Muscle of back (tissue), 11 donors: ENCODE results near the gene HERC3. TPM values are rescaled to one million over a fixed set of nuclear protein-coding genes. Genes with fewer than 3 reads are reported as not detected.

Experiments used
- DNase-seq, 3 donors: peaks; one replicate each; pipeline versions ENCODE4 v3.0.0 to v3.0.0-alpha.2; 2013
- polyA plus RNA-seq, 10 donors: library from polyadenylated mRNA; unstranded; fragments of 120-200 nt; gene quantifications; one replicate each; pipeline ENCODE4 v1.2.1, GENCODE V29; 2013; ENCODE audit not compliant: insufficient read length in 10 of 10

HERC3 gene
- polyA plus RNA-seq, 10 donors: 11.0 to 23.3 (median 17.4) TPM

GRCh38 chr4:88659055-88659889 is 67.0 kb downstream of the HERC3 start:
- DNase-seq: peak; percentile 36 to 58 (median 38)

GRCh38 chr4:88659890-88660208 is 67.6 kb downstream of the HERC3 start:
- no peak for DNase-seq

GRCh38 chr4:88660446-88661294 is 68.4 kb downstream of the HERC3 start:
- DNase-seq: peak; percentile 35 to 82 (median 48)

- DNase-seq: peak in 1 of 3 donors; percentile 57
Observed at GRCh38 chr4:88661739-88662138, 69.5 kb downstream of the HERC3 start.

GRCh38 chr4:88672987-88673386 is 80.7 kb downstream of the HERC3 start:
- peak in 2 of 3 donors; percentile 11 to 47 for DNase-seq

- DNase-seq: no peak
Observed at GRCh38 chr4:88673886-88674285, 81.6 kb downstream of the HERC3 start.

GRCh38 chr4:88674565-88674964 is 82.3 kb downstream of the HERC3 start:
- DNase-seq: no peak

- no peak for DNase-seq
Observed at GRCh38 chr4:88674979-88675378, 82.7 kb downstream of the HERC3 start.

- no peak for DNase-seq
Observed at GRCh38 chr4:88675543-88675942, 83.3 kb downstream of the HERC3 start.

GRCh38 chr4:88681209-88681608 is 88.9 kb downstream of the HERC3 start:
- no peak for DNase-seq

GRCh38 chr4:88690355-88690754 is 98.1 kb downstream of the HERC3 start:
- DNase-seq: peak in 1 of 3 donors; percentile 22

- no peak for DNase-seq
Observed at GRCh38 chr4:88693792-88694191, 101.5 kb downstream of the HERC3 start.

GRCh38 chr4:88696630-88697029 is 104.3 kb downstream of the HERC3 start:
- DNase-seq: peak in 2 of 3 donors; percentile 10 to 46

- DNase-seq: peak in 2 of 3 donors; percentile 36 to 67
Observed at GRCh38 chr4:88697141-88697540, 104.9 kb downstream of the HERC3 start.

GRCh38 chr4:88697588-88698329 is 105.5 kb downstream of the HERC3 start, which contains the start of gene NAP1L5:
TSS of gene NAP1L5 (minus strand) at chr4:88697829. CDS start at chr4:88697754, 75 bp downstream.
- peak; percentile 51 to 88 (median 70) for DNase-seq

- no peak for DNase-seq
Observed at GRCh38 chr4:88698519-88698918, 106.2 kb downstream of the HERC3 start.

GRCh38 chr4:88702782-88703181 is 110.5 kb downstream of the HERC3 start:
- DNase-seq: no peak

GRCh38 chr4:88705223-88705622 is 112.9 kb downstream of the HERC3 start:
- no peak for DNase-seq

- DNase-seq: no peak
Observed at GRCh38 chr4:88705805-88706492, 113.7 kb downstream of the HERC3 start.

- DNase-seq: peak; percentile 63 to 85 (median 69)
Observed at GRCh38 chr4:88706574-88706973, 114.3 kb downstream of the HERC3 start.

- no peak for DNase-seq
Observed at GRCh38 chr4:88709989-88710388, 117.7 kb downstream of the HERC3 start.
